H1 (cell line): Measurements from ENCODE around the gene APP. TPM values are rescaled to one million over a fixed set of nuclear protein-coding genes. Genes with fewer than 3 reads are reported as not detected.

Experiments
- CTCF ChIA-PET: fragments of 300-600 bp; sonication (Branson Sonifier 250); formaldehyde crosslinking; loops from one replicate; lab custom pipeline; 2021; ENCODE audit not compliant: partially characterized antibody; lab: Charles Lee
- POLR2A ChIA-PET: fragments of 300-600 bp; sonication (Branson Sonifier 250); formaldehyde crosslinking; loops from one replicate; lab custom pipeline; 2021; ENCODE audit warnings: inconsistent platforms; ENCODE audit not compliant: partially characterized antibody; lab: Charles Lee
- DNase-seq, 2 experiments: peaks; one replicate each; pipeline versions ENCODE4 v3.0.0 to v3.0.0-alpha.2; 2010 to 2022; ENCODE audit warnings: low spot score in 2 of 2, low read depth in 1 of 2, mixed read lengths in 1 of 2
- FAIRE-seq: peaks from 2 replicates; lab custom pipeline; 2011; peaks lifted over from hg19 to GRCh38; lab: Jason Lieb, UNC
- H2AFZ ChIP-seq: 2 replicates; pipeline ENCODE4 v1.8.1; 2012; ENCODE audit warnings: low read length, inconsistent platforms
- H2AK5ac ChIP-seq: 2 replicates; pipeline ENCODE4 v1.6.1; 2013; ENCODE audit warnings: low read depth, low read length
- H2BK120ac ChIP-seq: replicated peaks from 2 replicates; pipeline ENCODE3; 2013; ENCODE audit warnings: low read depth, low read length, inconsistent platforms
- H2BK12ac ChIP-seq: 2 replicates; pipeline ENCODE4 v1.6.1; 2013; ENCODE audit warnings: low read depth, low read length
- H2BK15ac ChIP-seq: 2 replicates; pipeline ENCODE4 v1.6.1; 2013; ENCODE audit warnings: low read length
- H2BK20ac ChIP-seq: 2 replicates; pipeline ENCODE4 v1.6.1; 2013; ENCODE audit warnings: low read length
- H2BK5ac ChIP-seq: 2 replicates; pipeline ENCODE4 v1.6.1; 2013; ENCODE audit warnings: low read depth, low read length
- H3K14ac ChIP-seq: 2 replicates; pipeline ENCODE4 v1.6.1; 2013; ENCODE audit warnings: inconsistent platforms; ENCODE audit not compliant: insufficient read length
- H3K18ac ChIP-seq: 2 replicates; pipeline ENCODE4 v1.6.1; 2013; ENCODE audit warnings: low read length; ENCODE audit errors: extremely low read depth
- H3K23ac ChIP-seq: 2 replicates; pipeline ENCODE4 v1.6.1; 2013; ENCODE audit warnings: inconsistent platforms; ENCODE audit not compliant: insufficient read length
- H3K23me2 ChIP-seq: 2 replicates; pipeline ENCODE4 v1.6.1; 2013; ENCODE audit warnings: low read depth, low read length
- H3K27ac ChIP-seq: 2 replicates; pipeline ENCODE4 v1.6.1; 2011; ENCODE audit warnings: low read depth, low read length, inconsistent platforms
- H3K27me3 ChIP-seq, 4 experiments: replicated peaks in 1 of 4; 1 replicate in 1 of 4; 2 replicates in 3 of 4; pipeline versions ENCODE4 v1.6.1 to v1.8.1; 2011 to 2013; ENCODE audit warnings: low read length in 3 of 4, mild to moderate bottlenecking in 3 of 4, inconsistent platforms in 2 of 4, mixed read lengths in 2 of 4, moderate library complexity in 1 of 4; ENCODE audit not compliant: control insufficient read depth in 3 of 4, insufficient read depth in 3 of 4; ENCODE audit errors: extremely low read depth in 1 of 4
- H3K36me3 ChIP-seq, 4 experiments: 2 replicates each; pipeline versions ENCODE4 v1.6.1 to v1.8.1; 2011 to 2013; ENCODE audit warnings: mild to moderate bottlenecking in 4 of 4, low read length in 3 of 4, moderate library complexity in 2 of 4, control low read depth in 1 of 4, inconsistent platforms in 1 of 4; ENCODE audit not compliant: insufficient read depth in 4 of 4, control insufficient read depth in 2 of 4
- H3K4ac ChIP-seq: replicated peaks from 2 replicates; pipeline ENCODE3; 2013; ENCODE audit warnings: low read length, low read depth, mixed read lengths, inconsistent platforms; ENCODE audit not compliant: insufficient read length
- H3K4me1 ChIP-seq, 4 experiments: replicated peaks in 1 of 4; 1 replicate in 1 of 4; 2 replicates in 3 of 4; pipeline versions ENCODE4 v1.6.1 to v1.8.1; 2011 to 2013; ENCODE audit warnings: low read length in 3 of 4, inconsistent platforms in 2 of 4, mixed read lengths in 1 of 4; ENCODE audit not compliant: insufficient read depth in 4 of 4, control insufficient read depth in 3 of 4
- H3K4me2 ChIP-seq, 2 experiments: 2 replicates each; pipeline versions ENCODE4 v1.6.1 to v1.8.1; 2011 to 2013; ENCODE audit warnings: low read depth in 2 of 2, low read length in 2 of 2, control low read depth in 1 of 2, inconsistent platforms in 1 of 2, mild to moderate bottlenecking in 1 of 2; ENCODE audit not compliant: insufficient read depth in 1 of 2
- H3K4me3 ChIP-seq, 4 experiments: fragments of 200-600, 300-600 bp in 1 of 4; sonication (generic), shearing (Covaris generic), sonication (Bioruptor Twin) in 1 of 4; 2 replicates each; pipeline versions ENCODE4 v1.5.1 to v1.8.1; 2011 to 2016; ENCODE audit warnings: low read length in 4 of 4, low read depth in 3 of 4, control low read depth in 2 of 4, inconsistent platforms in 2 of 4, mild to moderate bottlenecking in 2 of 4, mixed read lengths in 1 of 4, moderate library complexity in 1 of 4; ENCODE audit not compliant: insufficient read depth in 2 of 4; ENCODE audit errors: extremely low read depth in 1 of 4
- H3K56ac ChIP-seq: replicated peaks from 2 replicates; pipeline ENCODE3; 2013; ENCODE audit warnings: low read depth, mild to moderate bottlenecking, mixed read lengths, low read length, inconsistent platforms; ENCODE audit not compliant: insufficient read length
- H3K79me1 ChIP-seq: 2 replicates; pipeline ENCODE4 v1.6.1; 2013; ENCODE audit warnings: low read depth, low read length, control low read depth
- H3K79me2 ChIP-seq, 2 experiments: 2 replicates each; pipeline versions ENCODE4 v1.6.1 to v1.8.1; 2012 to 2013; ENCODE audit warnings: low read length in 2 of 2, mild to moderate bottlenecking in 2 of 2, inconsistent platforms in 1 of 2; ENCODE audit not compliant: insufficient read depth in 2 of 2, control insufficient read depth in 1 of 2
- H3K9ac ChIP-seq, 4 experiments: replicated peaks in 1 of 4; 1 replicate in 1 of 4; 2 replicates in 3 of 4; pipeline versions ENCODE4 v1.6.1 to v1.8.1; 2011 to 2013; ENCODE audit warnings: low read depth in 3 of 4, low read length in 3 of 4, control low read depth in 2 of 4, mild to moderate bottlenecking in 2 of 4, moderate library complexity in 2 of 4, inconsistent platforms in 1 of 4; ENCODE audit errors: extremely low read depth in 1 of 4
- H3K9me3 ChIP-seq, 2 experiments: 2 replicates each; pipeline versions ENCODE4 v1.6.1 to v1.8.1; 2012 to 2013; ENCODE audit warnings: mild to moderate bottlenecking in 2 of 2, moderate library complexity in 2 of 2, control low read depth in 1 of 2, inconsistent platforms in 1 of 2, low read depth in 1 of 2, low read length in 1 of 2, mixed read lengths in 1 of 2; ENCODE audit not compliant: insufficient read depth in 2 of 2
- H4K20me1 ChIP-seq, 2 experiments: replicated peaks in 1 of 2; 2 replicates each; pipeline versions ENCODE3 to v1.8.1; 2011 to 2013; ENCODE audit warnings: inconsistent platforms in 2 of 2, low read length in 2 of 2, mild to moderate bottlenecking in 1 of 2; ENCODE audit not compliant: insufficient read depth in 2 of 2, control insufficient read depth in 1 of 2
- H4K5ac ChIP-seq: 2 replicates; pipeline ENCODE4 v1.6.1; 2013; ENCODE audit warnings: low read length, low read depth, mixed read lengths, inconsistent platforms; ENCODE audit not compliant: insufficient read length
- H4K8ac ChIP-seq: 2 replicates; pipeline ENCODE4 v1.8.0; 2013; ENCODE audit warnings: mild to moderate bottlenecking, moderate library complexity, low read length, inconsistent platforms; ENCODE audit not compliant: insufficient read depth; ENCODE audit errors: extremely low read depth
- H4K91ac ChIP-seq: replicated peaks from 2 replicates; pipeline ENCODE3; 2013; ENCODE audit warnings: low read length, mixed read lengths, inconsistent platforms; ENCODE audit not compliant: insufficient read length
- BACH1 ChIP-seq: IDR thresholded peaks from 2 replicates; pipeline ENCODE4 v1.6.1; 2012; ENCODE audit warnings: low read length, improper control_type of control experiment
- BCL11A ChIP-seq, 2 experiments: IDR thresholded peaks; one replicate each; pipeline ENCODE4 v1.6.1; 2011; ENCODE audit warnings: low read depth in 2 of 2, low read length in 2 of 2, mild to moderate bottlenecking in 2 of 2
- BRCA1 ChIP-seq: IDR thresholded peaks from 2 replicates; pipeline ENCODE4 v1.6.1; 2012; ENCODE audit warnings: low read depth, low read length, improper control_type of control experiment
- CREB1 ChIP-seq: IDR thresholded peaks from 2 replicates; pipeline ENCODE4 v1.6.1; 2012; ENCODE audit warnings: inconsistent platforms
- JUN ChIP-seq: IDR thresholded peaks from 2 replicates; pipeline ENCODE4 v1.6.1; 2011; ENCODE audit warnings: low read depth, mild to moderate bottlenecking, improper control_type of control experiment, low read length
- JUND ChIP-seq: IDR thresholded peaks from 2 replicates; pipeline ENCODE4 v1.6.1; 2011; ENCODE audit warnings: mild to moderate bottlenecking, improper control_type of control experiment, low read length
- RAD21 ChIP-seq, 2 experiments: IDR thresholded peaks in 1 of 2; conservative IDR thresholded peaks in 1 of 2; 2 replicates each; pipeline ENCODE4 v1.6.1; 2011; ENCODE audit warnings: low read depth in 2 of 2, low read length in 2 of 2, improper control_type of control experiment in 1 of 2, inconsistent platforms in 1 of 2, mild to moderate bottlenecking in 1 of 2, moderate library complexity in 1 of 2
- RBBP5 ChIP-seq: IDR thresholded peaks from 2 replicates; pipeline ENCODE4 v1.7.1; 2012; ENCODE audit warnings: low read depth, mild to moderate bottlenecking, inconsistent platforms, low read length, moderate library complexity, borderline replicate concordance
- SIN3A ChIP-seq, 2 experiments: IDR thresholded peaks in 1 of 2; conservative IDR thresholded peaks in 1 of 2; 2 replicates each; pipeline ENCODE4 v1.6.1; 2011 to 2012; ENCODE audit warnings: low read length in 2 of 2, improper control_type of control experiment in 1 of 2, low read depth in 1 of 2, mild to moderate bottlenecking in 1 of 2
- SP4 ChIP-seq: IDR thresholded peaks from 2 replicates; pipeline ENCODE4 v1.6.1; 2012; ENCODE audit warnings: low read length, inconsistent platforms
- TBP ChIP-seq: IDR thresholded peaks from 2 replicates; pipeline ENCODE4 v1.6.1; 2011; ENCODE audit warnings: low read depth, low read length, improper control_type of control experiment
- ZNF274 ChIP-seq: IDR thresholded peaks from 2 replicates; pipeline ENCODE4 v1.7.0; 2012; ENCODE audit warnings: low read length, borderline replicate concordance; ENCODE audit errors: extremely low read depth
- WGBS, 2 experiments: shearing (Covaris generic) in 1 of 2; methylation state at CpG; one replicate each; pipeline versions ENCODE4 v1.1.6 to v1.1.7; 2013 to 2015; ENCODE audit warnings: low lambda C conversion rate in 2 of 2, mixed read lengths in 2 of 2, inconsistent platforms in 1 of 2, low coverage in 1 of 2, missing lambda C conversion rate in 1 of 2; ENCODE audit not compliant: insufficient replicate concordance in 2 of 2, insufficient coverage in 1 of 2, insufficient read length in 1 of 2; ENCODE audit errors: extremely low coverage in 1 of 2, missing lambda C conversion rate in 1 of 2; 5-methylcytosine and 5-hydroxymethylcytosine counted together
- polyA plus RNA-seq, 7 experiments: library from polyadenylated mRNA; depleted of rRNA in 3 of 7; stranded (reverse) in 5 of 7; unstranded in 2 of 7; fragments of >200 nt in 5 of 7; fragments of 200-250 nt in 2 of 7; gene quantifications; 1 replicate in 5 of 7; 2 replicates in 1 of 7; 4 replicates in 1 of 7; pipeline versions ENCODE4 v1.2.1 to v1.2.3, GENCODE V29; 2011 to 2013; ENCODE audit warnings: missing spikeins in 2 of 7, mixed read lengths in 2 of 7
- total RNA-seq: library from RNA; stranded (reverse); fragmentation: NEBNext Ultra II Directional; extraction: Animal tissue kit (Norgen Biotek cat#: 25700); gene quantifications from 2 replicates; pipeline ENCODE4 v1.2.1, GENCODE V29; 2021

APP gene
- total and polyA plus RNA-seq, 2 of the 8 experiments (the other 6 are each of a cell fraction or from before 2014, with no cell fraction given): 375 to 551 TPM

DNA sequence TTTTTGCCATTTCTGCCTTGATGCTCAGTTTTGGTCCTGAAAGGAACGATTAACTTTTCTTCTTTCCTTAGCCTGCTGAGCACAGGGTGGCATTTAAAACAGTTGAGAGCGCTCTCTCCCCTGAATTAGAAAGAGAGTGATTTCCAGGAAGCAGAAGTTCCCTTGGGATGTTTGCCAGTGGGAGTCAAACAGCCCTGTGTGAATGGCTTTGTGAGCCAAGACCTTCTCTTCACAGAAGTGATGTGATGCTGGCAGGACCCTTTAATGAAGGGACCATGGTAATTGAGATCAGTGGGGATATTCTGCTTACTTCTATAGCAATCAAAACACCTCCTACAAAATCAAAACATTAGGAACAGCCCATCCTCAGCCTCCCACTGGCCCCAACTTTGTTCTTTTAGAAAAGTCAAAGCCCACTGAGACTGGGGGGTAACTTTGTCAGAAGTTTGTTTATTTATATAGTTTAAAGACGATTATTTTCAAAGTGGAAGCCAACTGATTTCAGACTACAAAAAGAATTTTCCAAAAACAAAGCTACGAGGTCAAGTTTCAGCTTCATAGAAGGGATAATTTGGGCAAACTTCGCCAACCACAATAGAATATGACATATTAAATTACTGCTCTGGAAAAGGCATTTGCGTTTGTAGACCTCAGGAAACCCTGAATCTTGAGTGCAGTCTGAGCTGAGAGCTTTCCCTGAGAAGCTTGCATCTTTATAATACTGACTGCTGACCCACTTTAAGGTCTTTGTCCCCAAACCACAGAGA is 313.1 kb downstream of the APP start:
- no peak overlapping the region for H2BK5ac ChIP-seq
- H2BK12ac ChIP-seq: no peak overlapping the region
- POLR2A ChIA-PET: interaction anchor here (1.8 kb wide), 1 partner anchor 17 kb away, joined by 5 read pairs; no protein-coding TSS in a partner anchor
- no peaks in the 10 kb centered on the region for H3K4me1 ChIP-seq
- no peak overlapping the region for H4K8ac ChIP-seq
- DNase-seq: no peak
- H2BK20ac ChIP-seq: no peak overlapping the region
- H4K91ac ChIP-seq: no peak overlapping the region
- H3K79me2 ChIP-seq: no peaks in the 10 kb centered on the region
- no peak overlapping the region for H2BK15ac ChIP-seq
- H3K4me2 ChIP-seq: no peak overlapping the region
- FAIRE-seq: no peak
- TF ChIP-seq RAD21 (IDR thresholded peaks at IDR 0.05 in 1 of 2, conservative IDR thresholded peaks at IDR 0.05 in 1 of 2; ENCODE audit: low read depth in 2 of 2, low read length in 2 of 2): no peak
- no peak for TF ChIP-seq RBBP5
- no peak for TF ChIP-seq BCL11A (IDR thresholded peaks at IDR 0.05; ENCODE audit: low read depth in 2 of 2, low read length in 2 of 2)
- TF ChIP-seq JUN: no peak
- TF ChIP-seq ZNF274: no peak
- TF ChIP-seq TBP: no peak
- no peak for TF ChIP-seq SP4
- no peak for TF ChIP-seq BACH1
- TF ChIP-seq BRCA1: no peak
- no peak for TF ChIP-seq JUND
- no peak for TF ChIP-seq CREB1
- no peak for TF ChIP-seq SIN3A (conservative IDR thresholded peaks at IDR 0.05 in 1 of 2, IDR thresholded peaks at IDR 0.05 in 1 of 2; ENCODE audit: low read depth in 1 of 2, low read length in 2 of 2)
- no peaks in the 10 kb centered on the region for H3K23me2 ChIP-seq
- CTCF ChIA-PET: no interaction called here
- H3K14ac ChIP-seq: no peak overlapping the region
- no peak overlapping the region for H2AFZ ChIP-seq
- H3K4me3 ChIP-seq: no peak overlapping the region
- H2BK120ac ChIP-seq: no peak overlapping the region
- WGBS, 2 experiments: 87% methylated on average over 6 of the region's 6 CpGs; no CpG with 5 or more reads in 1 of the 2 experiments
- no peaks in the 10 kb centered on the region for H4K20me1 ChIP-seq
- H3K56ac ChIP-seq: no peak overlapping the region
- H3K27ac ChIP-seq: no peak overlapping the region
- H3K23ac ChIP-seq: no peak overlapping the region
- no peak overlapping the region for H3K9ac ChIP-seq
- H3K36me3 ChIP-seq: no peaks in the 10 kb centered on the region
- H3K4ac ChIP-seq: no peak overlapping the region
- H3K18ac ChIP-seq: no peak overlapping the region
- no peaks in the 10 kb centered on the region for H3K79me1 ChIP-seq
- H3K27me3 ChIP-seq: no peaks in the 10 kb centered on the region
- no peak overlapping the region for H2AK5ac ChIP-seq
- H3K9me3 ChIP-seq: no peaks in the 10 kb centered on the region
- no peak overlapping the region for H4K5ac ChIP-seq
